Muscle layer of duodenum (tissue), 2 donors: ENCODE data around the gene TEKT2.

ENCODE experiments used
- H3K27ac ChIP-seq: one replicate; pipeline ENCODE4 v1.7.0; 2013; ENCODE audit warnings: mild to moderate bottlenecking, low read length
- H3K27me3 ChIP-seq: one replicate; pipeline ENCODE4 v1.7.0; 2013; ENCODE audit warnings: low read depth, mild to moderate bottlenecking, control low read depth, low read length
- H3K36me3 ChIP-seq, 2 donors: one replicate each; pipeline ENCODE4 v1.7.0; 2013; ENCODE audit warnings: low read length in 2 of 2, control low read depth in 1 of 2, mild to moderate bottlenecking in 1 of 2; ENCODE audit not compliant: insufficient read depth in 2 of 2, control insufficient read depth in 1 of 2
- H3K4me1 ChIP-seq, 2 donors: one replicate each; pipeline ENCODE4 v1.7.0; 2013; ENCODE audit warnings: low read length in 2 of 2, mild to moderate bottlenecking in 2 of 2, control low read depth in 1 of 2, moderate library complexity in 1 of 2; ENCODE audit not compliant: insufficient read depth in 2 of 2, control insufficient read depth in 1 of 2
- H3K4me3 ChIP-seq, 2 donors: one replicate each; pipeline ENCODE4 v1.7.0; 2013; ENCODE audit warnings: low read length in 2 of 2, low read depth in 1 of 2, mild to moderate bottlenecking in 1 of 2
- H3K9me3 ChIP-seq, 2 donors: one replicate each; pipeline ENCODE4 v1.7.0; 2013; ENCODE audit warnings: low read length in 2 of 2, control low read depth in 1 of 2, mild to moderate bottlenecking in 1 of 2; ENCODE audit not compliant: control insufficient read depth in 1 of 2
- donor health status: healthy.

TEKT2 gene

GRCh38 chr1:36095760-36096405, 12.0 kb downstream of the TEKT2 start:
- Histone ChIP-seq H3K36me3 (peaks cover 39 to 54% of the 10 kb centered on the region in 2 donors), H3K27ac (no peak overlapping the region), H3K9me3 (no peaks in the 10 kb centered on the region), H3K4me1 (peaks cover 0 to 19% of the 10 kb centered on the region in 2 donors), H3K4me3 (no peak overlapping the region), H3K27me3 (no peaks in the 10 kb centered on the region)

- H3K9me3 ChIP-seq = no peaks in the 10 kb centered on the region
- peaks cover 37 to 46% of the 10 kb centered on the region in 2 donors for H3K36me3 ChIP-seq
- no peaks in the 10 kb centered on the region for H3K27me3 ChIP-seq
- no peak overlapping the region for H3K4me3 ChIP-seq
- peaks cover 0 to 12% of the 10 kb centered on the region in 2 donors for H3K4me1 ChIP-seq
- H3K27ac ChIP-seq = no peak overlapping the region
Measured at GRCh38 chr1:36096500-36097432, 12.9 kb downstream of the TEKT2 start.

GRCh38 chr1:36097693-36098585, 14.0 kb downstream of the TEKT2 start:
- H3K27ac ChIP-seq = no peak overlapping the region
- H3K27me3 ChIP-seq = no peaks in the 10 kb centered on the region
- peaks cover 0 to 12% of the 10 kb centered on the region in 2 donors for H3K4me1 ChIP-seq
- no peaks in the 10 kb centered on the region for H3K9me3 ChIP-seq
- H3K36me3 ChIP-seq = peaks cover 26 to 34% of the 10 kb centered on the region in 2 donors
- no peak overlapping the region for H3K4me3 ChIP-seq

- no peaks in the 10 kb centered on the region for H3K9me3 ChIP-seq
- no peak overlapping the region for H3K27ac ChIP-seq
Measured at GRCh38 chr1:36098650-36099365, 14.9 kb downstream of the TEKT2 start.

GRCh38 chr1:36099681-36100341, 15.9 kb downstream of the TEKT2 start:
- Histone ChIP-seq H3K4me3 (no peak overlapping the region), H3K27ac (no peak overlapping the region), H3K36me3 (peaks cover 9 to 15% of the 10 kb centered on the region in 2 donors)

More at GRCh38 chr1:36098650-36099365, 14.9 kb downstream of the TEKT2 start:
- H3K27me3 ChIP-seq = no peaks in the 10 kb centered on the region
- H3K4me1 ChIP-seq = peaks cover 0 to 12% of the 10 kb centered on the region in 2 donors
- peaks cover 17 to 26% of the 10 kb centered on the region in 2 donors for H3K36me3 ChIP-seq
- no peak overlapping the region for H3K4me3 ChIP-seq

GRCh38 chr1:36100376-36100775, 16.5 kb downstream of the TEKT2 start:
- H3K27me3 ChIP-seq = no peaks in the 10 kb centered on the region
- no peak overlapping the region for H3K27ac ChIP-seq
- H3K4me3 ChIP-seq = no peak overlapping the region
- H3K9me3 ChIP-seq = no peaks in the 10 kb centered on the region
- H3K4me1 ChIP-seq = peaks cover 0 to 5% of the 10 kb centered on the region in 2 donors
- H3K36me3 ChIP-seq = peaks cover 8 to 12% of the 10 kb centered on the region in 2 donors

More at GRCh38 chr1:36099681-36100341, 15.9 kb downstream of the TEKT2 start:
- peaks cover 0 to 8% of the 10 kb centered on the region in 2 donors for H3K4me1 ChIP-seq
- no peaks in the 10 kb centered on the region for H3K27me3 ChIP-seq
- H3K9me3 ChIP-seq = no peaks in the 10 kb centered on the region

- H3K36me3 ChIP-seq = peaks cover 0 to 1% of the 10 kb centered on the region in 2 donors
- H3K4me1 ChIP-seq = peaks cover 0 to 5% of the 10 kb centered on the region in 2 donors
- no peaks in the 10 kb centered on the region for H3K9me3 ChIP-seq
- no peaks in the 10 kb centered on the region for H3K27me3 ChIP-seq
- H3K4me3 ChIP-seq = no peak overlapping the region
- H3K27ac ChIP-seq = no peak overlapping the region
Measured at GRCh38 chr1:36101546-36101945, 17.7 kb downstream of the TEKT2 start.

- Histone ChIP-seq H3K27ac (no peak overlapping the region), H3K4me3 (no peak overlapping the region), H3K9me3 (no peaks in the 10 kb centered on the region), H3K36me3 (no peaks in the 10 kb centered on the region), H3K4me1 (no peaks in the 10 kb centered on the region), H3K27me3 (no peaks in the 10 kb centered on the region)
Measured at GRCh38 chr1:36106269-36106668, 22.4 kb downstream of the TEKT2 start.

- no peak overlapping the region for H3K4me3 ChIP-seq
- no peak overlapping the region for H3K27ac ChIP-seq
- H3K4me1 ChIP-seq = no peaks in the 10 kb centered on the region
- H3K36me3 ChIP-seq = no peaks in the 10 kb centered on the region
- no peaks in the 10 kb centered on the region for H3K27me3 ChIP-seq
- H3K9me3 ChIP-seq = no peaks in the 10 kb centered on the region
Measured at GRCh38 chr1:36107394-36107793, 23.5 kb downstream of the TEKT2 start.

- Histone ChIP-seq H3K36me3 (no peaks in the 10 kb centered on the region), H3K27ac (no peak overlapping the region), H3K9me3 (no peaks in the 10 kb centered on the region), H3K4me1 (no peaks in the 10 kb centered on the region), H3K4me3 (no peak overlapping the region), H3K27me3 (no peaks in the 10 kb centered on the region)
Measured at GRCh38 chr1:36108314-36108713, 24.4 kb downstream of the TEKT2 start.
